A549 (cell line): ENCODE data around the gene SRI. TPM values are rescaled to one million over a fixed set of nuclear protein-coding genes. Genes with fewer than 3 reads are reported as not detected.

Experiments
- ATAC-seq, 2 experiments: fragments of 200-7000 bp in 1 of 2; fragments of >200 bp in 1 of 2; cut with Nextera tagmentation in 1 of 2; cut with Tn5 transposase in 1 of 2; 3 replicates each; pipeline versions ENCODE4 v1.8.0 to v1.9.1; 2018 to 2020; ENCODE audit warnings: mild to moderate bottlenecking in 1 of 2, moderate library complexity in 1 of 2
- CTCF ChIA-PET: fragments of 300-600 bp; sonication (Branson Sonifier 250); formaldehyde crosslinking; extraction: SDS; loops from one replicate; lab custom pipeline; 2021; ENCODE audit warnings: antibody characterized with exemption, inconsistent platforms; lab: Yijun Ruan, JAX
- POLR2A ChIA-PET: fragments of 350-600 bp; formaldehyde crosslinking; extraction: SDS; loops from one replicate; lab custom pipeline; 2021; ENCODE audit warnings: antibody characterized with exemption, inconsistent platforms; lab: Yijun Ruan, JAX
- DNase-seq, 2 experiments: peaks; one replicate each; pipeline versions ENCODE4 v3.0.0 to v3.0.0-alpha.2; 2011 to 2016; ENCODE audit warnings: low read depth in 1 of 2, low spot score in 1 of 2
- FAIRE-seq: peaks from 2 replicates; lab custom pipeline; 2011; peaks lifted over from hg19 to GRCh38; lab: Jason Lieb, UNC
- H3K27ac ChIP-seq, 2 experiments: fragments of >200 bp; sonication (Bioruptor Twin); formaldehyde crosslinking; 3 replicates each; pipeline ENCODE4 v1.5.1; 2016 to 2017
- H3K4me1 ChIP-seq: fragments of >200 bp; sonication (Bioruptor Twin); formaldehyde crosslinking; 3 replicates; pipeline ENCODE4 v1.6.1; 2016
- H3K4me2 ChIP-seq: fragments of >200 bp; sonication (Bioruptor Twin); formaldehyde crosslinking; 3 replicates; pipeline ENCODE4 v1.6.1; 2016
- H3K4me3 ChIP-seq: fragments of >200 bp; sonication (Bioruptor Twin); formaldehyde crosslinking; 3 replicates; pipeline ENCODE4 v1.5.1; 2016
- H3K9me3 ChIP-seq: fragments of >200 bp; sonication (Bioruptor Twin); formaldehyde crosslinking; 3 replicates; pipeline ENCODE4 v1.6.1; 2016
- BHLHE40 ChIP-seq: IDR thresholded peaks from 2 replicates; pipeline ENCODE4 v1.6.1; 2012; ENCODE audit warnings: low read depth, low read length, inconsistent platforms
- CBX8 ChIP-seq: fragments of 200-600 bp; sonication (generic); IDR thresholded peaks from 2 replicates; pipeline ENCODE4 v1.6.1; 2016
- CEBPB ChIP-seq, 2 experiments: fragments of >200 bp in 1 of 2; sonication (Bioruptor Twin) in 1 of 2; formaldehyde crosslinking in 1 of 2; IDR thresholded peaks; 2 replicates each; pipeline ENCODE4 v1.6.1; 2012 to 2016
- EHF ChIP-seq: fragments of 250-450 bp; sonication (Bioruptor Pico); IDR thresholded peaks from 2 replicates; pipeline ENCODE4 v1.5.0; 2020; ENCODE audit warnings: mild to moderate bottlenecking
- EHMT2 ChIP-seq: fragments of 200-600 bp; sonication (generic); IDR thresholded peaks from 2 replicates; pipeline ENCODE4 v1.6.1; 2016; ENCODE audit warnings: antibody characterized with exemption, low read depth, mild to moderate bottlenecking, moderate library complexity
- FOSB ChIP-seq: fragments of 250-450 bp; sonication (Bioruptor Pico); IDR thresholded peaks from 2 replicates; pipeline ENCODE4 v1.5.0; 2020; ENCODE audit warnings: mild to moderate bottlenecking, moderate library complexity
- FOXS1 ChIP-seq: fragments of 250-450 bp; sonication (Bioruptor Pico); IDR thresholded peaks from 2 replicates; pipeline ENCODE4 v1.5.0; 2020; ENCODE audit warnings: mild to moderate bottlenecking, moderate library complexity
- GATA3 ChIP-seq: IDR thresholded peaks from 2 replicates; pipeline ENCODE4 v1.6.1; 2012; ENCODE audit warnings: borderline replicate concordance
- HOXB13 ChIP-seq: fragments of 250-450 bp; sonication (Bioruptor Pico); IDR thresholded peaks from 2 replicates; pipeline ENCODE4 v1.5.0; 2020; ENCODE audit warnings: low read depth, mild to moderate bottlenecking, moderate library complexity
- HOXB5 ChIP-seq: fragments of 250-450 bp; sonication (Bioruptor Pico); IDR thresholded peaks from 2 replicates; pipeline ENCODE4 v1.5.0; 2020; ENCODE audit warnings: mild to moderate bottlenecking, moderate library complexity
- JUN ChIP-seq, 2 experiments: fragments of >200 bp; sonication (Bioruptor Twin); formaldehyde crosslinking; IDR thresholded peaks; 2 replicates in 1 of 2; 3 replicates in 1 of 2; pipeline ENCODE4 v1.6.1; 2016 to 2017
- KDM1A ChIP-seq: fragments of 200-600 bp; sonication (generic); IDR thresholded peaks from 2 replicates; pipeline ENCODE4 v1.6.1; 2016; ENCODE audit warnings: low read depth, mild to moderate bottlenecking
- KDM5A ChIP-seq: fragments of 200-600 bp; sonication (generic); IDR thresholded peaks from 2 replicates; pipeline ENCODE4 v1.6.1; 2016; ENCODE audit warnings: antibody characterized with exemption, mild to moderate bottlenecking
- MAFK ChIP-seq: fragments of 450-650 bp; IDR thresholded peaks from 2 replicates; pipeline ENCODE4 v1.6.1; 2014; ENCODE audit not compliant: partially characterized antibody
- MAZ ChIP-seq: fragments of 150-350 bp; IDR thresholded peaks from 2 replicates; pipeline ENCODE4 v1.6.1; 2014; ENCODE audit warnings: antibody characterized with exemption, low read depth, low read length, borderline replicate concordance
- PHF8 ChIP-seq: fragments of 200-600 bp; sonication (generic); IDR thresholded peaks from 2 replicates; pipeline ENCODE4 v1.6.1; 2016; ENCODE audit warnings: low read depth, mild to moderate bottlenecking, antibody characterized with exemption, moderate library complexity, borderline replicate concordance
- RCOR1 ChIP-seq: fragments of 150-350 bp; IDR thresholded peaks from 2 replicates; pipeline ENCODE4 v1.6.1; 2014; ENCODE audit warnings: antibody characterized with exemption, low read length, low read depth
- RNF2 ChIP-seq: fragments of 200-600 bp; sonication (generic); IDR thresholded peaks from 2 replicates; pipeline ENCODE4 v1.6.1; 2016; ENCODE audit warnings: low read depth, mild to moderate bottlenecking, antibody characterized with exemption, moderate library complexity, borderline replicate concordance
- SREBF2 ChIP-seq: fragments of 450-650 bp; IDR thresholded peaks from 2 replicates; pipeline ENCODE4 v1.6.1; 2014; ENCODE audit warnings: mild to moderate bottlenecking, moderate library complexity
- TP53 ChIP-seq: fragments of 250-450 bp; sonication (Bioruptor Pico); IDR thresholded peaks from 2 replicates; pipeline ENCODE4 v1.5.0; 2021; ENCODE audit warnings: mild to moderate bottlenecking, moderate library complexity
- ZC3H11A ChIP-seq: fragments of 450-650 bp; IDR thresholded peaks from 2 replicates; pipeline ENCODE4 v1.6.1; 2014; ENCODE audit warnings: antibody characterized with exemption, mild to moderate bottlenecking
- ZFP36 ChIP-seq: fragments of 450-650 bp; IDR thresholded peaks from 2 replicates; pipeline ENCODE4 v1.6.1; 2014; ENCODE audit warnings: borderline replicate concordance; ENCODE audit not compliant: partially characterized antibody
- ZNF302 ChIP-seq: fragments of 250-450 bp; sonication (Bioruptor Pico); IDR thresholded peaks from 2 replicates; pipeline ENCODE4 v1.9.0; 2021; ENCODE audit warnings: inconsistent platforms, mild to moderate bottlenecking, moderate library complexity
- ZSCAN20 ChIP-seq: fragments of 250-450 bp; sonication (Bioruptor Pico); IDR thresholded peaks from 2 replicates; pipeline ENCODE4 v1.8.0; 2022; ENCODE audit warnings: mild to moderate bottlenecking, moderate library complexity
- WGBS: methylation state at CpG from one replicate; pipeline ENCODE4 v1.1.6; 2017; ENCODE audit errors: missing lambda C conversion rate; 5-methylcytosine and 5-hydroxymethylcytosine counted together
- polyA plus RNA-seq, 4 experiments: library from polyadenylated mRNA; depleted of rRNA in 3 of 4; stranded (reverse); fragments of >200 nt; fragmentation: RNase III in 1 of 4; extraction: RNeasy Plus Mini Kit Qiagen cat#74134 plus additional on column Dnase treatment in 1 of 4; gene quantifications; 2 replicates in 3 of 4; 3 replicates in 1 of 4; pipeline ENCODE4 v1.2.3, GENCODE V29; 2011 to 2017
- TF ChIP-seq, protein P1 (sequence below): fragments of >200 bp; sonication (Bioruptor Twin); formaldehyde crosslinking; IDR thresholded peaks from 3 replicates; pipeline ENCODE4 v1.6.1; 2016
- TF ChIP-seq, protein P2 (sequence below): fragments of 250-450 bp; sonication (Bioruptor Pico); IDR thresholded peaks from 2 replicates; pipeline ENCODE4 v1.5.0; 2021; ENCODE audit warnings: mild to moderate bottlenecking, moderate library complexity, borderline replicate concordance
- TF ChIP-seq, protein P3 (sequence below): IDR thresholded peaks from 2 replicates; pipeline ENCODE4 v1.6.1; 2012
- TF ChIP-seq, protein P4 (sequence below): fragments of 450-650 bp; IDR thresholded peaks from 2 replicates; pipeline ENCODE4 v1.6.1; 2014; ENCODE audit warnings: antibody characterized with exemption
- TF ChIP-seq, protein P5 (sequence below): fragments of 150-350 bp; IDR thresholded peaks from 2 replicates; pipeline ENCODE4 v1.6.1; 2014; ENCODE audit warnings: low read depth, mild to moderate bottlenecking, low read length
- TF ChIP-seq, protein P6 (sequence below): fragments of 250-450 bp; sonication (Bioruptor Pico); IDR thresholded peaks from 2 replicates; pipeline ENCODE4 v1.5.0; 2020; ENCODE audit warnings: low read depth, mild to moderate bottlenecking, moderate library complexity

Gene SRI
- polyA plus RNA-seq, 2 of the 4 experiments (the other 2 are of a cell fraction): 87.2 to 164 TPM

DNA sequence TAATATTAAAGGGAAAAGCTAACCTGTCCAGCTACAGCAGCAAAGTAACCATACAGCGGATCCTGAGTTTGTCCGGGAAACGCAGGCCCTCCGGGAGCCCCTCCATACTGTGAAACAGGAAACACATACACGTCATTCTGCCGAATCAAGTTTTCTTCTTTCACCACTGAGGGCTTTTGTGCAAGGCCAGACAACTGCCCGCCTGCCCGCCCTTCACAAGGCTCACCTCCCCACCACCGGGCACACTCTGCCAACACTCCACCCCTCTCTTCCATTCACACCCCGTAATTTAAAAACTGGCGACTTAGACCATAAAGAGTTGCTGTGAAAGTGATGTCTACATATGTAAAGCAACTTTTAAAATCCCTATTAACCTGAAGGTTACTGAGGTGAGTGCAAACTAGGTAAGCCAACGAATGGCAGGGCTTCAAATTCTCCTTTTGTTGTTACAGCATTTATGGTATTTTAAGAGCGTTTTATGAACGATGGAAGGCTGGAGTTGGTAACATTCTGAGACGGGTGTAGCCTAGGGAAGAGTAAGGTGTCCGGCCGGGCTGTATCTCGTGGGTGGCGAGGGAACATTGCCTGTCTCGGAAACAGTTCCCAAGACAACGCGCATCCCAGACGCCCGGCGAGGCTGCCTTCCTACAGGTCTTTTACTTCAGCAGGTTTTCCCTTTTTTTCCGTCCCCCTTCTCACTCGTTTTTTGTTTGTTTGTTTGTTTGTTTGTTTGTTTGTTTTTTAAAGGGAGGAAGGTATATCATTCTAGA is 817 bp downstream of the SRI start:
- TF ChIP-seq, protein P1, sequence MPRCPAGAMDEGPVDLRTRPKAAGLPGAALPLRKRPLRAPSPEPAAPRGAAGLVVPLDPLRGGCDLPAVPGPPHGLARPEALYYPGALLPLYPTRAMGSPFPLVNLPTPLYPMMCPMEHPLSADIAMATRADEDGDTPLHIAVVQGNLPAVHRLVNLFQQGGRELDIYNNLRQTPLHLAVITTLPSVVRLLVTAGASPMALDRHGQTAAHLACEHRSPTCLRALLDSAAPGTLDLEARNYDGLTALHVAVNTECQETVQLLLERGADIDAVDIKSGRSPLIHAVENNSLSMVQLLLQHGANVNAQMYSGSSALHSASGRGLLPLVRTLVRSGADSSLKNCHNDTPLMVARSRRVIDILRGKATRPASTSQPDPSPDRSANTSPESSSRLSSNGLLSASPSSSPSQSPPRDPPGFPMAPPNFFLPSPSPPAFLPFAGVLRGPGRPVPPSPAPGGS: no peak
- TF ChIP-seq SREBF2 (no peak), BHLHE40 (no peak), KDM1A (no peak), ZNF302 (CRISPR knock-in tag) (no peak), FOSB (CRISPR knock-in tag) (no peak), FOXS1 (CRISPR knock-in tag) (no peak), ZC3H11A (no peak), KDM5A (no peak), PHF8 (no peak), EHMT2 (no peak), RCOR1 (no peak), GATA3 (no peak), CBX8 (no peak), ZSCAN20 (CRISPR knock-in tag) (no peak)
- TF ChIP-seq, protein P2, sequence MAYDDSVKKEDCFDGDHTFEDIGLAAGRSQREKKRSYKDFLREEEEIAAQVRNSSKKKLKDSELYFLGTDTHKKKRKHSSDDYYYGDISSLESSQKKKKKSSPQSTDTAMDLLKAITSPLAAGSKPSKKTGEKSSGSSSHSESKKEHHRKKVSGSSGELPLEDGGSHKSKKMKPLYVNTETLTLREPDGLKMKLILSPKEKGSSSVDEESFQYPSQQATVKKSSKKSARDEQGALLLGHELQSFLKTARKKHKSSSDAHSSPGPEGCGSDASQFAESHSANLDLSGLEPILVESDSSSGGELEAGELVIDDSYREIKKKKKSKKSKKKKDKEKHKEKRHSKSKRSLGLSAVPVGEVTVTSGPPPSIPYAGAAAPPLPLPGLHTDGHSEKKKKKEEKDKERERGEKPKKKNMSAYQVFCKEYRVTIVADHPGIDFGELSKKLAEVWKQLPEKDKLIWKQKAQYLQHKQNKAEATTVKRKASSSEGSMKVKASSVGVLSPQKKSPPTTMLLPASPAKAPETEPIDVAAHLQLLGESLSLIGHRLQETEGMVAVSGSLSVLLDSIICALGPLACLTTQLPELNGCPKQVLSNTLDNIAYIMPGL: no peak
- TF ChIP-seq, protein P3, sequence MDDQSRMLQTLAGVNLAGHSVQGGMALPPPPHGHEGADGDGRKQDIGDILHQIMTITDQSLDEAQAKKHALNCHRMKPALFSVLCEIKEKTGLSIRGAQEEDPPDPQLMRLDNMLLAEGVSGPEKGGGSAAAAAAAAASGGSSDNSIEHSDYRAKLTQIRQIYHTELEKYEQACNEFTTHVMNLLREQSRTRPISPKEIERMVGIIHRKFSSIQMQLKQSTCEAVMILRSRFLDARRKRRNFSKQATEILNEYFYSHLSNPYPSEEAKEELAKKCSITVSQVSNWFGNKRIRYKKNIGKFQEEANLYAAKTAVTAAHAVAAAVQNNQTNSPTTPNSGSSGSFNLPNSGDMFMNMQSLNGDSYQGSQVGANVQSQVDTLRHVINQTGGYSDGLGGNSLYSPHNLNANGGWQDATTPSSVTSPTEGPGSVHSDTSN: no peak
- TF ChIP-seq, protein P4, sequence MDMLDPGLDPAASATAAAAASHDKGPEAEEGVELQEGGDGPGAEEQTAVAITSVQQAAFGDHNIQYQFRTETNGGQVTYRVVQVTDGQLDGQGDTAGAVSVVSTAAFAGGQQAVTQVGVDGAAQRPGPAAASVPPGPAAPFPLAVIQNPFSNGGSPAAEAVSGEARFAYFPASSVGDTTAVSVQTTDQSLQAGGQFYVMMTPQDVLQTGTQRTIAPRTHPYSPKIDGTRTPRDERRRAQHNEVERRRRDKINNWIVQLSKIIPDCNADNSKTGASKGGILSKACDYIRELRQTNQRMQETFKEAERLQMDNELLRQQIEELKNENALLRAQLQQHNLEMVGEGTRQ: no peak
- TF ChIP-seq, all 56 proteins: peak for 0
- Histone ChIP-seq H3K27ac (peak overlapping the region; percentile 94 to 96), H3K4me2 (peak overlapping the region; percentile 99), H3K4me3 (peak overlapping the region; percentile 93), H3K9me3 (no peaks in the 10 kb centered on the region), H3K4me1 (peaks cover 20% of the 10 kb centered on the region)
- DNase-seq: peak in 1 of 2 experiments; percentile 25
- ChIA-PET POLR2A (no interaction called here), CTCF (interaction anchor here (0.8 to 2.5 kb wide), 4 partner anchors 8 to 49 kb away, joined by 3 to 11 read pairs (median 4); no protein-coding TSS in a partner anchor)
- ATAC-seq: peak; percentile 48 to 49; a peak in 4 of 6 replicates
- no peak for FAIRE-seq
- 26% methylated on average over 27 of the region's 27 CpGs for WGBS

- peak overlapping the region; percentile 93; the same call in 1 of the 3 replicates for H3K4me3 ChIP-seq
- TF ChIP-seq CBX8: no peak
- TF ChIP-seq JUN (IDR thresholded peaks at IDR 0.05): no peak
- no peak for TF ChIP-seq EHF (CRISPR knock-in tag)
- no peak for TF ChIP-seq KDM5A
- no peak for TF ChIP-seq ZC3H11A
- TF ChIP-seq, protein P1: no peak
- TF ChIP-seq HOXB5 (CRISPR knock-in tag): no peak
- no peak for TF ChIP-seq RNF2
- no peak for TF ChIP-seq MAZ
- TF ChIP-seq HOXB13 (CRISPR knock-in tag): no peak
- TF ChIP-seq RCOR1: no peak
- no peak for TF ChIP-seq CEBPB (IDR thresholded peaks at IDR 0.05)
- no peak for TF ChIP-seq ZFP36
- TF ChIP-seq TP53: no peak
- TF ChIP-seq, protein P5, sequence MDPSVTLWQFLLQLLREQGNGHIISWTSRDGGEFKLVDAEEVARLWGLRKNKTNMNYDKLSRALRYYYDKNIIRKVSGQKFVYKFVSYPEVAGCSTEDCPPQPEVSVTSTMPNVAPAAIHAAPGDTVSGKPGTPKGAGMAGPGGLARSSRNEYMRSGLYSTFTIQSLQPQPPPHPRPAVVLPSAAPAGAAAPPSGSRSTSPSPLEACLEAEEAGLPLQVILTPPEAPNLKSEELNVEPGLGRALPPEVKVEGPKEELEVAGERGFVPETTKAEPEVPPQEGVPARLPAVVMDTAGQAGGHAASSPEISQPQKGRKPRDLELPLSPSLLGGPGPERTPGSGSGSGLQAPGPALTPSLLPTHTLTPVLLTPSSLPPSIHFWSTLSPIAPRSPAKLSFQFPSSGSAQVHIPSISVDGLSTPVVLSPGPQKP: no peak
- TF ChIP-seq, protein P6, sequence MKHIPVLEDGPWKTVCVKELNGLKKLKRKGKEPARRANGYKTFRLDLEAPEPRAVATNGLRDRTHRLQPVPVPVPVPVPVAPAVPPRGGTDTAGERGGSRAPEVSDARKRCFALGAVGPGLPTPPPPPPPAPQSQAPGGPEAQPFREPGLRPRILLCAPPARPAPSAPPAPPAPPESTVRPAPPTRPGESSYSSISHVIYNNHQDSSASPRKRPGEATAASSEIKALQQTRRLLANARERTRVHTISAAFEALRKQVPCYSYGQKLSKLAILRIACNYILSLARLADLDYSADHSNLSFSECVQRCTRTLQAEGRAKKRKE (CRISPR knock-in tag): no peak
- TF ChIP-seq MAFK: no peak
Measured at GRCh38 chr7:88218429-88218745, 1.5 kb downstream of the SRI start.

More at GRCh38 chr7:88218429-88218745, 1.5 kb downstream of the SRI start:
- ATAC-seq (no peak), DNase-seq (no peak), FAIRE-seq (no peak)
- peak overlapping the region; percentile 99 for H3K4me2 ChIP-seq
- WGBS: 82% methylated on average over 5 of the region's 5 CpGs
- CTCF ChIA-PET: interaction anchor here (0.8 to 2.5 kb wide), 4 partner anchors 8 to 49 kb away, joined by 3 to 11 read pairs (median 4); no protein-coding TSS in a partner anchor
- H3K27ac ChIP-seq: no peak overlapping the region
- POLR2A ChIA-PET: no interaction called here
- H3K4me1 ChIP-seq: peaks cover 17% of the 10 kb centered on the region
- H3K9me3 ChIP-seq: no peaks in the 10 kb centered on the region
